CD4-positive, alpha-beta T cell (primary cell): ENCODE measurements around the gene MMP23B. TPM values are rescaled to one million over a fixed set of nuclear protein-coding genes. Genes with fewer than 3 reads are reported as not detected.
A peak's percentile ranks its signal among the peaks of the same experiment; 100 is the strongest.

Experiments used
- ATAC-seq: fragments of 200-7000 bp; cut with Tn5 transposase; one replicate; pipeline ENCODE4 v1.10.0; 2022; ENCODE audit warnings: mild to moderate bottlenecking; ENCODE audit not compliant: poor library complexity
- CTCF ChIA-PET: fragments of 350-600 bp; sonication (Branson Sonifier 250); formaldehyde crosslinking; loops from one replicate; lab custom pipeline; 2021; ENCODE audit warnings: antibody characterized with exemption, inconsistent platforms; lab: Charles Lee
- POLR2A ChIA-PET: fragments of 350-600 bp; sonication (Branson Sonifier 250); formaldehyde crosslinking; loops from one replicate; lab custom pipeline; 2021; ENCODE audit warnings: antibody characterized with exemption, inconsistent platforms; lab: Charles Lee
- DNase-seq, 14 experiments: peaks; one replicate each; pipeline ENCODE4 v3.0.0-alpha.2; 2013 to 2020; ENCODE audit warnings: mixed read lengths in 2 of 14
- H3K27ac ChIP-seq, 2 donors: one replicate each; pipeline versions ENCODE4 v1.5.1 to v1.7.0; 2013; ENCODE audit warnings: low read length in 2 of 2, low read depth in 1 of 2, mild to moderate bottlenecking in 1 of 2
- H3K27me3 ChIP-seq, 2 experiments: 1 replicate in 1 of 2; 2 replicates in 1 of 2; pipeline versions ENCODE4 v1.6.1 to v1.7.0; 2013; ENCODE audit warnings: low read length in 2 of 2, control low read depth in 1 of 2, mild to moderate bottlenecking in 1 of 2, moderate library complexity in 1 of 2; ENCODE audit not compliant: insufficient read depth in 2 of 2, control insufficient read depth in 1 of 2
- H3K36me3 ChIP-seq: one replicate; pipeline ENCODE4 v1.6.1; 2013; ENCODE audit warnings: low read length, control low read depth; ENCODE audit not compliant: insufficient read depth
- H3K4me1 ChIP-seq: one replicate; pipeline ENCODE4 v1.6.1; 2013; ENCODE audit warnings: low read length, control low read depth; ENCODE audit not compliant: insufficient read depth
- H3K4me3 ChIP-seq: one replicate; pipeline ENCODE4 v1.5.1; 2013; ENCODE audit warnings: mild to moderate bottlenecking, low read length, moderate library complexity
- H3K9me3 ChIP-seq, 2 experiments: 1 replicate in 1 of 2; 2 replicates in 1 of 2; pipeline versions ENCODE4 v1.6.1 to v1.7.0; 2013; ENCODE audit warnings: low read length in 2 of 2, mild to moderate bottlenecking in 2 of 2, control low read depth in 1 of 2, moderate library complexity in 1 of 2; ENCODE audit not compliant: control insufficient read depth in 1 of 2, insufficient read depth in 1 of 2
- H3K27ac Mint-ChIP-seq: one replicate; pipeline ENCODE4 v1.8.0; 2020; ENCODE audit warnings: mixed read lengths
- H3K27me3 Mint-ChIP-seq: one replicate; pipeline ENCODE4 v1.8.0; 2021; ENCODE audit warnings: mixed read lengths
- H3K36me3 Mint-ChIP-seq: one replicate; pipeline ENCODE4 v1.8.0; 2021; ENCODE audit warnings: low read depth, mixed read lengths
- H3K4me1 Mint-ChIP-seq: one replicate; pipeline ENCODE4 v1.8.0; 2021; ENCODE audit warnings: low read depth, mixed read lengths
- H3K4me3 Mint-ChIP-seq: one replicate; pipeline ENCODE4 v1.8.0; 2020; ENCODE audit warnings: mild to moderate bottlenecking, mixed read lengths
- H3K9me3 Mint-ChIP-seq: one replicate; pipeline ENCODE4 v1.8.0; 2020; ENCODE audit warnings: mixed read lengths
- CTCF ChIP-seq: fragments of 200-600 bp; IDR thresholded peaks from one replicate; pipeline ENCODE4 v1.8.0; 2022; ENCODE audit warnings: antibody characterized with exemption, mild to moderate bottlenecking
- intact Hi-C, 2 experiments: fragments of 100-400 bp; cut with DNase I in 1 of 2; cut with micrococcal nuclease in 1 of 2; formaldehyde crosslinking; loops; one replicate each; pipeline versions ENCODE4 v1.15.1 to v1.9.0; 2023 to 2025; cut with DNase I, micrococcal nuclease
- total RNA-seq, 174 experiments: library from RNA in 2 of 174; stranded (reverse) in 2 of 174; gene quantifications; one replicate each; pipeline ENCODE4 v1.2.3 and lab custom pipeline; 2021 to 2026

MMP23B gene
- total RNA-seq, 2 experiments from 2014 or later, result 3.0 to 3.7 TPM

DNA sequence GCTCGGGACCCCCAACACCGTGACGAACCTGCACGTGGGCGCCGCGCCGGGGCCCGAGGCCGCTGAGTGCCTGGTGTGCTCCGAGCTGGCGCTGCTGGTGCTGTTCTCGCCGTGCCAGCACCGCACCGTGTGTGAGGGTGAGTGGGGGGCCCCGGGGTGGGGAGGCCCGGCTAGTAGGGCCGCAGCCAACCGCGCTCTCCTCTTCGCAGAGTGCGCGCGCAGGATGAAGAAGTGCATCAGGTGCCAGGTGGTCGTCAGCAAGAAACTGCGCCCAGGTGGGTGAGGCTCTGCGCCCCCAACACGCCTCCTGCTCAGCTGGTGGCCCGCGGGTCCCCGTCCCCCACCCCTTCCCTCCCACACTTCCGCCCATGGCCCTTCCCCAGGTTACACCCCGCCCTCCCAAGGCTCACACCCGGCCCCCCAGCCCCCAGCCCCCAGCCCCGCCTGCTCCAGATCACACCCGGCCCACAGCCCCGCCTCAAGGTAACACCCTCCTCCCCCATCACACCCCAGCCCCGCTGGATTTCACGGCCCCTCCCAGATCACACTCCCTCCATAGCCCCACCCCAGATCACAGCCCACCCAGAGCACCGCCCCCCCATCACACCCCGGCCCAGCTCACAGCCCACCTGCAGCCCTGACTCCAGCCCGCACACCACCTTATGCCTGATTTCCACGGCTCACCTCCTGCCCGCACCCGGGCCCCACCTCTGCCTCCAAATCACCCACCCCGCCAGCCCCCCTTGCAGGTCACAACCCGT is 2.4 kb upstream of the MMP23B start:
- Histone ChIP-seq H3K27ac (peak overlapping the region in 1 of 2 donors; percentile 74), H3K27me3 (peaks cover 0 to 2% of the 10 kb centered on the region in 2 experiments), H3K4me1 (peaks cover 36% of the 10 kb centered on the region), H3K4me3 (peak overlapping the region; percentile 52), H3K9me3 (no peaks in the 10 kb centered on the region), H3K36me3 (no peaks in the 10 kb centered on the region)
- Mint-ChIP-seq H3K4me1 (peaks cover 9% of the 10 kb centered on the region), H3K36me3 (peaks cover 3% of the 10 kb centered on the region), H3K4me3 (peak overlapping the region; percentile 80), H3K9me3 (no peaks in the 10 kb centered on the region), H3K27ac (peak overlapping the region; percentile 96), H3K27me3 (peaks cover 5% of the 10 kb centered on the region)
- TF ChIP-seq CTCF, result no peak
- ChIA-PET POLR2A (interaction anchor here (0.6 to 4.7 kb wide), 10 partner anchors 11 to 254 kb away, joined by 3 to 137 read pairs (median 4); partner anchors contain the start of genes AURKAIP1, MIB2, SLC35E2B and SSU72), CTCF (interaction anchor here (1.0 to 1.2 kb wide), 3 partner anchors 15 to 279 kb away, joined by 3 to 4 read pairs (median 3); partner anchors contain the start of gene MIB2)
- intact Hi-C loops, result loop anchor here (2.0 to 10.0 kb wide), 3 partner anchors 15 to 765 kb away; partner anchors contain the start of genes MIB2 (in 2 of the 2), CDK11B (in 1 of the 2), MORN1 (in 1 of the 2) and RER1 (in 1 of the 2)
- peak; percentile 60 to 93 (median 74) for DNase-seq
- ATAC-seq, result peak; percentile 55

DNA sequence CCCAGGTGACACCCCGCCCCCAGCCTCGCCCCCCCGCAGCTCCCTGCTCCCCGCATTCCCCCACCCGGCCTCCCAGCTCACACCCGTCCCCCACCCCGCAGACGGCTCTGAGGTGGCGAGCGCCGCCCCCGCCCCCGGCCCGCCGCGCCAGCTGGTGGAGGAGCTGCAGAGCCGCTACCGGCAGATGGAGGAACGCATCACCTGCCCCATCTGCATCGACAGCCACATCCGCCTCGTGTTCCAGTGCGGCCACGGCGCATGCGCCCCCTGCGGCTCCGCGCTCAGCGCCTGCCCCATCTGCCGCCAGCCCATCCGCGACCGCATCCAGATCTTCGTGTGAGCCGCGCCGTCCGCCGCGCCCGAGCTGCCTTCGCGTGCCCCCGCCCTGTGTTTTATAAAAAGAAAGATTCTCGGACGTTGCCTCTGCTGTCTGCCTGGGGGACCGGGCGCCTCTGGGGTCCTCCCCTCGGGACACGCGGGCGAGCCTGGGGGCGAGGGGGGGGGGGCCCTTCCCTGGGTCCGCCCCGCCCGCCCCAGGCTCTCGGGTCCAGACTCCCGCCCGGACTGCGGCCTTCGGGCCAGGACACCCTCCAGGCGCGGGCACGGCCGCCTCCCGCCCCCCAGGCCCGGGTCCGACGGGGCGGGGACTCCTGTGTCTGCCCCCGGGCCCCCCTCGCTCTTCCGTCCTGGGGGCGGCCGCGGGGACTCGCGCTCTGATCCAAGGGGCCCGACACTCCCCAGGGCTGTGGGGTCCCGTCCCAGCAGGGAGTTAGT is 1.6 kb upstream of the MMP23B start:
- H3K27me3 ChIP-seq, result peaks cover 0 to 2% of the 10 kb centered on the region in 2 experiments
- H3K36me3 ChIP-seq, result no peaks in the 10 kb centered on the region
- DNase-seq (peak; percentile 87 to 99 (median 94)), ATAC-seq (peak; percentile 71)
- Mint-ChIP-seq H3K36me3 (peaks cover 3% of the 10 kb centered on the region), H3K27ac (peak overlapping the region; percentile 96), H3K9me3 (no peaks in the 10 kb centered on the region), H3K27me3 (peaks cover 5% of the 10 kb centered on the region), H3K4me3 (peak overlapping the region; percentile 96), H3K4me1 (peaks cover 9% of the 10 kb centered on the region)
- peak overlapping the region; percentile 52 for H3K4me3 ChIP-seq
- intact Hi-C loops, result loop anchor here (2.0 to 10.0 kb wide), 3 partner anchors 16 to 764 kb away; partner anchors contain the start of genes MIB2 (in 2 of the 2), CDK11B (in 1 of the 2), MORN1 (in 1 of the 2) and RER1 (in 1 of the 2)
- ChIA-PET POLR2A (interaction anchor here (0.8 to 4.7 kb wide), 8 partner anchors 11 to 255 kb away, joined by 3 to 137 read pairs (median 5); partner anchors contain the start of genes AURKAIP1, MIB2, SLC35E2B and SSU72), CTCF (interaction anchor here (1.0 kb wide), 1 partner anchor 15 kb away, joined by 4 read pairs; the partner anchor contains the start of gene MIB2)
- H3K27ac ChIP-seq, result peak overlapping the region in 1 of 2 donors; percentile 46
- H3K4me1 ChIP-seq, result peaks cover 36% of the 10 kb centered on the region
- no peaks in the 10 kb centered on the region for H3K9me3 ChIP-seq
- TF ChIP-seq CTCF, result no peak
